Motor neuron (in vitro differentiated cells): ENCODE data around the gene CACNA1S. TPM values are rescaled to one million over a fixed set of nuclear protein-coding genes. Genes with fewer than 3 reads are reported as not detected.

Source experiments
- ATAC-seq, 8 experiments: fragments of 200-7000 bp; cut with Tn5 transposase; replicated peaks in 6 of 8; 2 replicates each; pipeline ENCODE4 v1.8.0; 2021; ENCODE audit warnings: mild to moderate bottlenecking in 8 of 8, moderate library complexity in 8 of 8
- H3K27ac ChIP-seq, 2 donors: fragments of 250-450 bp; sonication (Bioruptor Pico); 2 replicates each; pipeline ENCODE4 v1.9.0; 2021; ENCODE audit warnings: antibody characterized with exemption in 2 of 2, mild to moderate bottlenecking in 2 of 2, moderate library complexity in 1 of 2
- H3K4me1 ChIP-seq, 2 donors: fragments of 250-450 bp; sonication (Bioruptor Pico); replicated peaks in 1 of 2; 2 replicates each; pipeline ENCODE4 v1.6.1; 2021; ENCODE audit warnings: antibody characterized with exemption in 2 of 2, mild to moderate bottlenecking in 2 of 2, moderate library complexity in 1 of 2
- H3K4me3 ChIP-seq, 5 donors: fragments of 250-450 bp; sonication (Bioruptor Pico); 2 replicates each; pipeline ENCODE4 v1.9.0; 2021; ENCODE audit warnings: antibody characterized with exemption in 5 of 5, mild to moderate bottlenecking in 5 of 5, moderate library complexity in 4 of 5
- WGBS, 10 experiments: fragments of 450-650 bp; shearing (Covaris generic); methylation state at CpG; one replicate each; pipeline ENCODE4 v1.0.0; 2022; 5-methylcytosine and 5-hydroxymethylcytosine counted together
- in situ Hi-C, 9 experiments: fragments of 400-800 bp; cut with MboI; loops; one replicate each; pipeline ENCODE4 v1.15.0; 2021; ENCODE audit warnings: low sequenced_read_pairs in 9 of 9, low pct_unique_long_range_greater_than_20kb in 2 of 9; ENCODE audit not compliant: unreplicated experiment in 9 of 9
- total RNA-seq, 8 experiments: library from RNA; unstranded; fragments of 300-600 nt; gene quantifications; 2 replicates each; pipeline versions ENCODE4 v1.2.3 to v1.2.4, GENCODE V29; 2022

The CACNA1S gene
- total RNA-seq = under 1 TPM in 4 of 8 experiments, not detected in 4; under 0.01 to 0.09 (median 0.04) TPM

- in situ Hi-C loops = loop anchor here in 8 of 9 experiments (10.0 to 25.0 kb wide), 4 partner anchors 125 to 150 kb away; no protein-coding TSS in a partner anchor
- no peak within 1 kb of the TSS for H3K27ac ChIP-seq
- no peak for ATAC-seq
- peaks cover 22 to 29% of the 10 kb centered on the region in 2 donors for H3K4me1 ChIP-seq
- no peak within 1 kb of the TSS for H3K4me3 ChIP-seq
- WGBS, 10 experiments = 50% methylated on average over 2 of the region's 9 CpGs; no CpG with 5 or more reads in 9 of the 10 experiments
Measured at GRCh38 chr1:201112173-201112731, at the start of gene CACNA1S. CACNA1S (minus strand) TSS chr1:201112426; CDS start chr1:201112339, 87 bp downstream.

GRCh38 chr1:201157949-201158348 is 45.7 kb upstream of the CACNA1S start:
- 83 to 94% (median 90%) methylated on average over 1 to 2 of the region's 2 CpGs; no CpG with 5 or more reads in 6 of the 10 experiments for WGBS, 10 experiments
- ATAC-seq = no peak
- Histone ChIP-seq H3K4me3 (no peak overlapping the region), H3K27ac (no peak overlapping the region), H3K4me1 (peaks cover 9 to 11% of the 10 kb centered on the region in 2 donors)
- in situ Hi-C loops = no loop called here

- no peak overlapping the region for H3K4me3 ChIP-seq
- in situ Hi-C loops = no loop called here
- no peak for ATAC-seq
- H3K4me1 ChIP-seq = peaks cover 13 to 14% of the 10 kb centered on the region in 2 donors
- H3K27ac ChIP-seq = no peak overlapping the region
Measured at GRCh38 chr1:201156819-201157218, 44.6 kb upstream of the CACNA1S start.

- H3K4me1 ChIP-seq = peaks cover 13 to 14% of the 10 kb centered on the region in 2 donors
- in situ Hi-C loops = no loop called here
- no peak for ATAC-seq
- 66 to 100% (median 86%) methylated on average over 1 to 3 of the region's 3 CpGs; no CpG with 5 or more reads in 3 of the 10 experiments for WGBS, 10 experiments
- H3K4me3 ChIP-seq = no peak overlapping the region
- no peak overlapping the region for H3K27ac ChIP-seq
Measured at GRCh38 chr1:201156346-201156745, 44.1 kb upstream of the CACNA1S start.

DNA sequence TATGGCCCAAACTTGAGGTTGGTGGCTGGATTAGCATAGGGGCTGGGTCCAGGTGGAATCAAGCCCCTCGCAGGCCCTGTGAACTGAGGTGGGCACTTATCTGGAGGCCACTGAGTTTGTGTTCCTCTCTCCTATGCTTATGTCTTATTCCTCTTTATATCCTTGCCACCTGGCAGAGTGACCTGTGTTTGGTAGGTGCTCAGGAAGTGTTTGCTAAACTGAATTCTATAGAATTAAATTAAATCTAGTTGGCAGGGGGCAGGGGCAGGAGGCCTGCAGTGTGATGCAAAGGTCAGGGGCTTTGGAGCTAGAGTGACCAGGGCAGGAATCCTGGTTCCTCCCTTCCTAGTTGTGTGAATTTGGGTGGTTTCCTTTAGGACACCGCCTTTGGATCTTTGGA is 43.1 kb upstream of the CACNA1S start:
- ATAC-seq = no peak
- Histone ChIP-seq H3K27ac (no peak overlapping the region), H3K4me1 (peaks cover 13 to 14% of the 10 kb centered on the region in 2 donors), H3K4me3 (no peak overlapping the region)
- 63 to 100% (median 71%) methylated on average over 1 to 2 of the region's 2 CpGs; no CpG with 5 or more reads in 5 of the 10 experiments for WGBS, 10 experiments
- in situ Hi-C loops = no loop called here

DNA sequence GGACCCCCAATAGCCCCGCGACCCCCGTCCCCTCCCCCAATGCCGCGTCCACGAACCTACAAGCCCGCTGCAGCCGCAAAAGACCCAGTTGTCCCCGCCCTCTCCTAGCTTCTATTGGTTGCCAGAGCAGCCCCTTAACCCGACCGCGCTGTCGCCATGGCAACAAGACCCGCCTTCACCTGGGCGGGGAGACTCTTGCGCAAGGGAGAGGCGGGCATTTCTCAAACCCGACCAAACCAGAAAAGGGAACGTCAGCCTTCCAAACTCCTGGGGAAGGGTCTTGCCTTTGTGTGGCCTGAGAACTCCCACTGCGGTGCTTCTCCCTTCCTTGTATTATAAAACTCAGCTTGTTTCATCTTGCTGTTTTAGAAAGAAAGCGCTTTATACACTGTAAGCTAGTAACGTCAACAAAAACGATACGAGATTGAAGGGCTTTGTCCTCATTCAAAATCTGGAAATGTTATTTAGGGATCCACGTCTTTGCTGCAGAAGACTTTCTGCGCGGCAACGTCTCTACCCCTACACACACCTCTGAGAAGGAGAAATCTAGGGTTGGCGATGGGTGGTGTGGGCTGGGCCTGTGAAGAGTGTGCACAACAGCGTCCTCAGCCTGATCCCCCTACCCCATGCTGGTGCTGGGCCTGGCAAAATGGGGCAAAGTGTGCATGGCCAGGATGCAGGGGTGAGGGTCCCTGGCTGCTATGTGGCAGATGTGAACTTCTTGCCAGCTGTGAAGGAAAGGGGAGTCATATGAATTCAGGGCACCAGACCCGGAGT is 42.4 kb upstream of the CACNA1S start, which contains the start of gene TMEM9:
Gene TMEM9 (minus strand): TSS at position 86 of the 777 bp plus-strand sequence. CDS start 551 bp downstream, outside the sequence.
- Histone ChIP-seq H3K27ac (peak within 1 kb of the TSS; percentile 53 to 80), H3K4me1 (peaks cover 13 to 14% of the 10 kb centered on the region in 2 donors), H3K4me3 (peak within 1 kb of the TSS; percentile 84 to 97 (median 96))
- in situ Hi-C loops = no loop called here
- WGBS, 10 experiments = 0 to 56% (median 22%) methylated on average over 1 to 21 of the region's 31 CpGs; no CpG with 5 or more reads in 3 of the 10 experiments
- peak; percentile 96 to 97 (median 96) for ATAC-seq

GRCh38 chr1:201153474-201154388 is 41.5 kb upstream of the CACNA1S start:
- Histone ChIP-seq H3K4me1 (peaks cover 13 to 14% of the 10 kb centered on the region in 2 donors), H3K27ac (peak overlapping the region; percentile 53 to 80), H3K4me3 (peak overlapping the region; percentile 84 to 97 (median 96))
- WGBS, 10 experiments = 0 to 20% (median 6%) methylated on average over 1 to 9 of the region's 37 CpGs; no CpG with 5 or more reads in 3 of the 10 experiments
- in situ Hi-C loops = no loop called here
- peak; percentile 84 to 91 (median 87) for ATAC-seq

DNA sequence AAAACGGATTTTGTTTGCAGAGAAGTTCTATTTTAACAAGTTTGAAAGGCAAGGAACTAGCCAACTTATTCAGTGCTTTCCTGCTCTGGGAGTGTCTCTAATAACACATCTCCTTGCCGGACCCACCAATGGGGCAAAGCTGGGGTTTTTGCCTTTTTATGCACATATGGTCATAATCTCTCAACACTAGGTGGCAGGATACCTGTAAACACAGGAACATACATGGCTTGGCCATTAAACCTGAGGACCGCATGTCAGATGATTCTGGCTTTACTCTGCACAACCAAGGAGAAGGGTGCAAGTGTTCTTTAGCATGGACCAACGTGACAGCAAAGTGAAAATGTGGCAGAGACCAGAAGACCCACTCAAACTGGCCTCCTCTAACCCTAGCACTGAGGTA is 37.2 kb upstream of the CACNA1S start:
- Histone ChIP-seq H3K27ac (no peak overlapping the region), H3K4me3 (no peak overlapping the region), H3K4me1 (peaks cover 8 to 9% of the 10 kb centered on the region in 2 donors)
- in situ Hi-C loops = no loop called here
- WGBS, 10 experiments = 40 to 100% (median 87%) methylated on average over 1 to 4 of the region's 4 CpGs; no CpG with 5 or more reads in 4 of the 10 experiments
- ATAC-seq = no peak

- H3K27ac ChIP-seq = no peak overlapping the region
- peaks cover 0 to under 1% of the 10 kb centered on the region in 2 donors for H3K4me1 ChIP-seq
- ATAC-seq = no peak
- 77 to 100% (median 90%) methylated on average over 1 to 11 of the region's 13 CpGs; no CpG with 5 or more reads in 2 of the 10 experiments for WGBS, 10 experiments
- H3K4me3 ChIP-seq = no peak overlapping the region
- in situ Hi-C loops = no loop called here
Measured at GRCh38 chr1:201147396-201148015, 35.3 kb upstream of the CACNA1S start.

DNA sequence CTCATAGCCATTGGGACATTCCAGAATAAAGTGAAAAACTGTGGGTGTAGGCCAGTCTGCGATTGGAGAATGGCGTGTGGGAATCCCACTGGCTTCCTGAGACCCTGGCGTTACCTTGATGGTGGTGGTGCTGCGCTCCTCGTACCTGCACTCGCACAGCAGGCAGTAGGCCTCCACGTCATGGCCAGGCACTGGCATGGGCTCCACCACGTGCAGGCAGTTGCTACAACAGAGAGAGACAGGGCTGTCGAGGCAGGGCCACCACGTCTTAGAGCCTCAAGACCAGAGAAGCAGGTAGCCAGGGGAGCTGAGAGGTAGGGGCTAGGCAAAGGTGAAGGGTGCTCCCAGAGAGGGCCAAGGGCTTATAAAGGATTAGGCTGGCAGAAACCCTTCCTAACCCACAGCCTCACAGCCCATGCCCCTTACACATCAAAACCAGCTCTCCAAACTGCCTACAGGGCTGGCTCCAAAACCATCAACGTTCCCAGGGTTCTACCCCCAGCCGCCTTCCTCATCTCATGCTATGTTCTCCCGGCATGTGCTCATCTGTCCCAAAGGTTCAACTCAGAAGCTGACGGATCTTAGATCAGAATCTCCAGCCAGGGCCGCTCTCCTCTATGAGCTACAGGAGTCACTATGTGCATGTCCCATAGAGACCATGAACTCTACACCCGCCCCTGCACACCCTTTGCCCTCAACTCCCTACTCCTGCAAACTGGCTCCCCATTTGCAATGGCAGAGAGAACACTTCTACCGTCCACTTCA is 34.6 kb upstream of the CACNA1S start:
- Histone ChIP-seq H3K27ac (no peak overlapping the region), H3K4me3 (no peak overlapping the region), H3K4me1 (no peaks in the 10 kb centered on the region)
- ATAC-seq = no peak
- 70 to 100% (median 89%) methylated on average over 1 to 16 of the region's 17 CpGs; no CpG with 5 or more reads in 1 of the 10 experiments for WGBS, 10 experiments
- in situ Hi-C loops = no loop called here

DNA sequence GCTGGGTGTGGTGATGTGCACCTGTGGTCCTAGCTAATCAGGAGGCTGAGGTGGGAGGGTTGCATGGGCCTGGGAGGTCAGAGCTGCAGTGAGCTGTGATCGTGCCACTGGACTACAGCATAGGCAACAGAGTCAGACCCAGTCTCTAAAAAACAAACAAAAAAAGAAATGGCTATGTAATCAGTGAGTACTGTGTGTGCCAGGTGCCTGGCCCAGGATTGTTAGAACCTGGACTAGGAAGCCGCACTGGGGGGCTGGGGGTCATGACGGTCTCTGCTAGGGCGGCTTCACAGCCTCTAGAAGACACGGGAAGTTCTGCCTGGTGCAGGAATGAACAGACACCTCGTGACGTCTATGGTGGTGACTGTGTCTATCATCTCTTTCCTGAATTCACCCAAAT is 33.6 kb upstream of the CACNA1S start:
- in situ Hi-C loops = no loop called here
- no peak overlapping the region for H3K27ac ChIP-seq
- H3K4me1 ChIP-seq = no peaks in the 10 kb centered on the region
- WGBS, 10 experiments = 77 to 100% (median 91%) methylated on average over 1 to 7 of the region's 7 CpGs; no CpG with 5 or more reads in 3 of the 10 experiments
- no peak for ATAC-seq
- no peak overlapping the region for H3K4me3 ChIP-seq

DNA sequence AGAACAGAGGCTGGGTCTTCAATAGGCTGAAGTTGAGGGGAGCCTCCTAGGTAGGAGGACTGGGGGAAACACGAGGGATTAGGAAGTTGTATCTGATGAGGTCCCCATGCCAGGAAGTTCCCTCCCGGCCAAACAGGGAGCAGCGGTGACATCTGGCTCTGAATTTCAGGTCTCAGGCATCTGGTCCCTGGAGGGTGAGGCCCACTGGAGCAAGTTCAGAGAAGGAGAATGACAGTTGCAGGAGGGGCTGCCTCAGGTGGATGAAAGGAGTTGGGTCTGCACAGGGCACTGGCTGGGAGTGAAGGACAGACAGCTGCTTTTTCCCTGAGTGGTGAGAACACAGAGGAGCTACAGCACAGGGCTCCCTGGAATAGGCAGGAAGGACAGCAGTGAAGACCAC is 32.9 kb upstream of the CACNA1S start:
- no peaks in the 10 kb centered on the region for H3K4me1 ChIP-seq
- no peak overlapping the region for H3K4me3 ChIP-seq
- no peak overlapping the region for H3K27ac ChIP-seq
- no peak for ATAC-seq
- WGBS, 10 experiments = 17 to 100% (median 89%) methylated on average over 1 to 3 of the region's 3 CpGs; no CpG with 5 or more reads in 2 of the 10 experiments
- in situ Hi-C loops = no loop called here
